ENCODE results near the gene SLC35A2. TPM values are rescaled to one million over a fixed set of nuclear protein-coding genes. Genes with fewer than 3 reads are reported as not detected.
A peak's percentile ranks its signal among the peaks of the same experiment; 100 is the strongest.

The SLC35A2 gene
- total and polyA plus RNA-seq, 2 of the 4 experiments (the other 2 are of a cell fraction) = 10.8 to 48.3 TPM

DNA sequence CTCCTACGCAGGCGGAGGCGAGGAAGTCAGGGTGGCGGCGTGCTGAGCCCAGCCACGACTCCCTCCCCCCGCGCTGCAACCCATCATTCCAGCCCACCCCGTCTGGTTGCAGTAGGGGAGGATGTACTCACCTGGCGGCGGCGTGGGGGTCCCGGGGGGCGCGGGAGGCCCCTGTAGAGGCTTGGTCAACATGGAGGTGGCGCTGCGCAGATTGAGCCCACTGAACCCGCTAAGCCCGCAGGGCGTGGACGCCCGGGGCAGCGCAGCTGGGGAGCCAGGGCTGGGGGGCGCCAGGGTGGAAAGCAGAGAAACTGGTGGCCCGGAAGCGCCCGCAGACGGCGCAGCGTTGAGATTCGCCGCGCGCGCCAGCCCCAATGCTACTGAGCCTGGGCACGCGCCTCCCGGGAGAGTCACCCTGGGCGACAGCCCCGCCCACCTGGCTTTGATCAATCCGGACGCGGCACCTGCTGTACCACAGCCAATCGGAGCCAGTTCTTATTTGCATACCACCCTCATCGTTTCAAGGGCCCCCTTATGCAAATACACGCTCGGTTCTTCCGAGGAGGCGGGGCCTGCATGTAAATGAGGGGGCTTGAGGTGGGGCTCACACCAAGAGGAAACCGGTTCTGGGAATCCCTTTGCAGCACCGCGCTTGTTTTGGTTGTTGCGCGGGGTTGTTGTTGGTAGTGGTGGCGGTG is 7.3 kb upstream of the SLC35A2 start, which contains the start of gene PIM2 (continued):
- peak; percentile 4 for TF ChIP-seq RCOR1 (IDR thresholded peaks at IDR 0.05; ENCODE audit: insufficient replicate concordance, low read length)
- TF ChIP-seq POLR2A (IDR thresholded peaks at IDR 0.05; ENCODE audit: low read depth, low read length) = peak; percentile 85
- peak; percentile 52; the same call in 1 of the 2 replicates for TF ChIP-seq MXI1 (IDR thresholded peaks at IDR 0.05; ENCODE audit: borderline replicate concordance, low read depth, low read length)

DNA sequence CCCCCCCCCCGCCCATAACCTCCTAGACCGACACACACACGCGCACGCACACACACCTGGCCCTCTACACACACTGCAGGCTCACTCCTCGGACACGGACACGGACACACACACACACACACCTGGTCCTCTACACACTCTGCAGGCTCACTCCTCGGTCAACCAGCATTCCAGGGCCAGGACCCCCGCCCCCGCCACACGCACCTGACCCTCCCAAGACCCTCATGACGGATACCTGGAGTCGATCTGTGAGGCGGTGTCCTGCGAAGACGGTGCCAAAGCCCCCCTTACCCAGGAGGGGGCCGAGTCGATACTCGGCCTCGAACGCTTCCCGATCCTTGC is 6.8 kb upstream of the SLC35A2 start:
- H3K9ac ChIP-seq (ENCODE audit: low read depth, low read length) = peak overlapping the region; percentile 73; the same call in 1 of the 2 replicates
- H3K9me1 ChIP-seq (ENCODE audit: insufficient read depth, low read length) = peaks cover 5% of the 10 kb centered on the region; the same call in 1 of the 2 replicates
- H4K8ac ChIP-seq (ENCODE audit: low read depth in 2 of 2, low read length in 2 of 2) = peak overlapping the region in 1 of 2 experiments; percentile 69; a peak in 1 of 4 replicates
- peak overlapping the region; percentile 78 for H2AK9ac ChIP-seq (replicated peaks; ENCODE audit: low read depth, low read length, poor library complexity)
- H3K23ac ChIP-seq (ENCODE audit: low read depth, low read length) = peak overlapping the region; percentile 73; the same call in 1 of the 2 replicates
- BruUV-seq (replicated peaks) = no TSS peak
- ATAC-seq (ENCODE audit: low read depth) (no peak), DNase-seq (no peak)
- peak overlapping the region; percentile 48 for H2AK5ac ChIP-seq (ENCODE audit: low read depth, low read length)
- H3K36me3 ChIP-seq (ENCODE audit: control insufficient read depth, insufficient read depth, low read length) = peaks cover 7% of the 10 kb centered on the region; the same call in 1 of the 2 replicates
- H3K9me3 ChIP-seq (ENCODE audit: control insufficient read depth, insufficient read depth, low read length) = no peaks in the 10 kb centered on the region
- H2BK5ac ChIP-seq (ENCODE audit: low read depth, low read length, poor library complexity, severe bottlenecking) = peak overlapping the region; percentile 55
- H3K18ac ChIP-seq (ENCODE audit: low read depth, low read length) = no peak overlapping the region; the same call in 1 of the 2 replicates
- H2BK15ac ChIP-seq (ENCODE audit: low read depth, low read length) = no peak overlapping the region
- TF ChIP-seq SMC3 (IDR thresholded peaks at IDR 0.05; ENCODE audit: low read depth, low read length) (no peak), BHLHE40 (IDR thresholded peaks at IDR 0.05; ENCODE audit: low read depth, low read length) (no peak), MXI1 (IDR thresholded peaks at IDR 0.05; ENCODE audit: borderline replicate concordance, low read depth, low read length) (no peak), POLR2A (IDR thresholded peaks at IDR 0.05; ENCODE audit: low read depth, low read length) (no peak), CHD1 (IDR thresholded peaks at IDR 0.05; ENCODE audit: low read depth, low read length) (no peak), NFE2L2 (IDR thresholded peaks at IDR 0.05; ENCODE audit: low read depth, low read length) (no peak), FOS (IDR thresholded peaks at IDR 0.05; ENCODE audit: low read depth, low read length) (no peak), MAZ (IDR thresholded peaks at IDR 0.05; ENCODE audit: borderline replicate concordance, low read depth, low read length) (no peak), RAD21 (IDR thresholded peaks at IDR 0.05; ENCODE audit: low read length) (no peak), RCOR1 (IDR thresholded peaks at IDR 0.05; ENCODE audit: insufficient replicate concordance, low read length) (no peak)
- TF ChIP-seq, protein P1, sequence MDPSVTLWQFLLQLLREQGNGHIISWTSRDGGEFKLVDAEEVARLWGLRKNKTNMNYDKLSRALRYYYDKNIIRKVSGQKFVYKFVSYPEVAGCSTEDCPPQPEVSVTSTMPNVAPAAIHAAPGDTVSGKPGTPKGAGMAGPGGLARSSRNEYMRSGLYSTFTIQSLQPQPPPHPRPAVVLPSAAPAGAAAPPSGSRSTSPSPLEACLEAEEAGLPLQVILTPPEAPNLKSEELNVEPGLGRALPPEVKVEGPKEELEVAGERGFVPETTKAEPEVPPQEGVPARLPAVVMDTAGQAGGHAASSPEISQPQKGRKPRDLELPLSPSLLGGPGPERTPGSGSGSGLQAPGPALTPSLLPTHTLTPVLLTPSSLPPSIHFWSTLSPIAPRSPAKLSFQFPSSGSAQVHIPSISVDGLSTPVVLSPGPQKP (IDR thresholded peaks at IDR 0.05; ENCODE audit: borderline replicate concordance, low read depth, low read length) = no peak
- no peaks in the 10 kb centered on the region for H3K27me3 ChIP-seq (ENCODE audit: control insufficient read depth, insufficient read depth, low read length)
- CTCF ChIA-PET = no interaction called here
- H3K14ac ChIP-seq (replicated peaks; ENCODE audit: low read depth, low read length) = no peak overlapping the region; the same call in 1 of the 2 replicates
- H3K4me3 ChIP-seq (ENCODE audit: insufficient read depth, low read depth, low read length) = peak overlapping the region; percentile 57
- no peak overlapping the region for H2BK120ac ChIP-seq (ENCODE audit: low read depth, low read length)
- dilution Hi-C loops (cut with HindIII; ENCODE audit: low sequenced_read_pairs, unreplicated experiment) (no loop called here), intact Hi-C loops (cut with micrococcal nuclease) (loop anchor here (5.0 kb wide), 1 partner anchor 124 kb away; the partner anchor contains the start of gene TFE3), in situ Hi-C loops (cut with MboI; ENCODE audit: low sequenced_read_pairs) (no loop called here)
- peak overlapping the region; percentile 73 for H4K5ac ChIP-seq (ENCODE audit: low read depth, low read length)
- H3K4me1 ChIP-seq (ENCODE audit: control insufficient read depth, insufficient read depth, low read length) = peaks cover 3% of the 10 kb centered on the region; the same call in 1 of the 2 replicates
- H2BK20ac ChIP-seq (ENCODE audit: low read depth, low read length) = no peak overlapping the region
- WGBS, 2 experiments (ENCODE audit: extremely low coverage in 2 of 2, insufficient read length in 1 of 2) = no CpG with 5 or more reads among the region's 23 CpGs
- H3K27ac ChIP-seq (ENCODE audit: insufficient read depth, low read length) = peak overlapping the region; percentile 37; the same call in 1 of the 2 replicates
- H2AFZ ChIP-seq (replicated peaks; ENCODE audit: low read length, poor library complexity) = peak overlapping the region; percentile 85
- H4K91ac ChIP-seq (ENCODE audit: insufficient read depth, low read depth, low read length) = no peak overlapping the region
- POLR2A ChIA-PET (ENCODE audit: unreplicated experiment) = no interaction called here
- peaks cover 16% of the 10 kb centered on the region; the same call in 1 of the 2 replicates for H4K20me1 ChIP-seq (ENCODE audit: insufficient read depth, low read length)
- H3K56ac ChIP-seq (ENCODE audit: extremely low read depth, insufficient read depth, low read length) = no peak overlapping the region
- peaks cover 4 to 21% of the 10 kb centered on the region in 2 experiments; a peak in 2 of 4 replicates for H3K79me1 ChIP-seq (ENCODE audit: low read depth in 1 of 2, low read length in 2 of 2)
- H3K4ac ChIP-seq (ENCODE audit: low read depth, low read length) = peak overlapping the region; percentile 27; the same call in 1 of the 2 replicates
- peak overlapping the region; percentile 93 for H3K4me2 ChIP-seq (ENCODE audit: low read depth, low read length)

All from IMR-90 (cell line).